ENCODE measurements around the gene MAP3K14. TPM values are rescaled to one million over a fixed set of nuclear protein-coding genes. Genes with fewer than 3 reads are reported as not detected.

MAP3K14 gene
- total and polyA plus RNA-seq, 4 donors = 2.2 to 9.3 (median 5.3) TPM

DNA sequence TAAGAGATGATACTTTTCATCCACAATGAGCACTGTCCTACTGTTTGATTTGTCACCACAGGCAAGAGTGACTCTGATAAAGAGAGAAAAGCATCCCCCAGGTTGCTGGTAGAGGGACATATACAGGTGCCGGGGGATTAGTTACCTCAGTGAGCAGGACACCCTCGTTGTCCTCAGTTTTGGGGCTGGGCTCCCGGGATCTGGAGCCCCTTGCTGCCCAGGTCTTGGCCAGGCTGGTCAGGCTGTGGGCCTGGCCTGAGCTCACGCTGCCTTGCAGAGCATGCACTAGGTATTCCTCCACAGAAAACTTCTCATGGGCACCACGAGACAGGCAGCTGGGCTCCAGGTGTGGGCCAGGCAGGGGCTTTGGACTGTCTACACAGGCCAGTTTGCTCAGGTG, 30.5 kb downstream of the MAP3K14 start:
- no peaks in the 10 kb centered on the region for H3K9me3 ChIP-seq (ENCODE audit: control insufficient read depth, insufficient read depth, low read length)
- peaks cover 72% of the 10 kb centered on the region for H3K36me3 ChIP-seq (ENCODE audit: control insufficient read depth, insufficient read depth, low read length)
- 93% methylated on average over 5 of the region's 5 CpGs for WGBS (ENCODE audit: insufficient coverage)
- no peak for DNase-seq (ENCODE audit: low read depth in 4 of 6, low spot score in 6 of 6)
- no peaks in the 10 kb centered on the region for H3K27me3 ChIP-seq (ENCODE audit: control insufficient read depth, insufficient read depth, low read length)
- peaks cover 52% of the 10 kb centered on the region for H3K4me1 ChIP-seq (ENCODE audit: control insufficient read depth, insufficient read depth, low read length)
- no peak overlapping the region for H3K27ac ChIP-seq (ENCODE audit: low read depth, low read length)
- H3K4me3 ChIP-seq (ENCODE audit: low read depth, low read length) = no peak overlapping the region

DNA sequence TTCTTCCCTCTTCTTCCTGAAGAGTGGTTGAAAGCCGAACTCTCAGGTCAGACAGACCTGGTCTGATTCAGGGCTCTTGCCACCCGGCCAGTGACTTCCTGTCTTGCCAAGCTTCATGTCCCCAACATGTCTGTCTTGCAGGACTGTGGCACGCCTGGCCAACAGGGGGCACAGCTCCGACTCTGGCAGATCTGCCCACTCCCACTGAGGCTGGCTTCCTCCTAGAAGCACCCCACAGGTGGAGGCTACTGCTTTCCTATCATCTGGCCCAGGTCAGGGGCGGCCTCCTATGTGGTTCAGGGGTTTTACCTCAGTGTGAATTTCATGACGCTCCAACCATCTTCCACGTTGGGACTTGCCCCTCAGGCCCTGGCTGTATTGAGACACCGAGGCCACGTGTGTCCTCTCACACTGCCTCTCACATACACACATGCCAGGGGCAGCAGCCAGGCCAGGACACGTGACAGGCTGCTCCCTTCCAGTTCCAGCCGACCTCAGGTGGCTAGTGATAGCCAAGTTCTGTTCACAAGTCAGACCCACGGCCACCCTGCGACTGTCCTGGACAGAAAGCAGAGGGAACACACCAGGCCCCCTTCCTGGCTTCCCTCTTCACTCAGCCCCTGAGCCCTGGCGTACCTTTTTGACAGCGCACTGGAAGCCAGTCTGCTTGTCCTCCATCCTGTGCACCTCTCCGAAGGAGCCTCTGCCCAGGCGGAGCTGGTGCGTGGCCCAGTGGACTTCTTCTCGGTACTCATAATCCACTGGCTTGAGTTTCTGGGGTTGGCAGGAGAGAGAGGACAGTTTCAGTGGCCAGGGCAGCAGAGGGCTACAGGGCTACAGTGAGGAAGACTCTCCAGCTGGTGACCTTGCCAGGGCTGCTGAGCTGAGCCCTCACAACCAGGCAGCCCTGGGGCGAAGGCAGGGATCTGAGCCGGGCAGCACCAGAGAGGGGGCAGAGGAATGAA, 32.4 kb downstream of the MAP3K14 start:
- Histone ChIP-seq H3K27me3 (ENCODE audit: control insufficient read depth, insufficient read depth, low read length) (no peaks in the 10 kb centered on the region), H3K36me3 (ENCODE audit: control insufficient read depth, insufficient read depth, low read length) (peaks cover 68% of the 10 kb centered on the region), H3K4me3 (ENCODE audit: low read depth, low read length) (no peak overlapping the region), H3K4me1 (ENCODE audit: control insufficient read depth, insufficient read depth, low read length) (peaks cover 37% of the 10 kb centered on the region), H3K9me3 (ENCODE audit: control insufficient read depth, insufficient read depth, low read length) (no peaks in the 10 kb centered on the region), H3K27ac (ENCODE audit: low read depth, low read length) (no peak overlapping the region)
- no peak for DNase-seq (ENCODE audit: low read depth in 4 of 6, low spot score in 6 of 6)
- WGBS (ENCODE audit: insufficient coverage) = 91% methylated on average over 21 of the region's 21 CpGs

DNA sequence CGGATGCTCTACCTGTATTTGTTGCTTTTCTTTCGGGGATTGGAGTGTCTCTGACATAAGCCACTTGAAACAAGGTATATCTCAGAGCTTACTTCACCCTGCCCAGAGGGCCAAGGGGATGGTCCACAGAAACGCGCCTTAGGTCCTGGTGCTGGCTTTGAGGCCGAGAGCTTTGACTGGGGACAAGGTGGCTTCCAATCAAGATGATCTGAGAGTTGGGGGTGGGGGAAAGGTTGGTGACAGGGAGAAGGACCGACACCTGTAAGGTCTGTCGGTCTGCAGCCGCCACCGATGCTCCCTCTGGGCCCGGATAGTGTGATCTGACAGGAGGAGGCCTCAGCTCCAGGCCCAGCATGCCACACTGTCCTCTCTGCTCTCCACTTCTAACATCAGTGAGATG, 33.1 kb downstream of the MAP3K14 start:
- no peak for DNase-seq (ENCODE audit: low read depth in 4 of 6, low spot score in 6 of 6)
- Histone ChIP-seq H3K36me3 (ENCODE audit: control insufficient read depth, insufficient read depth, low read length) (peaks cover 65% of the 10 kb centered on the region), H3K27me3 (ENCODE audit: control insufficient read depth, insufficient read depth, low read length) (no peaks in the 10 kb centered on the region), H3K4me1 (ENCODE audit: control insufficient read depth, insufficient read depth, low read length) (peaks cover 30% of the 10 kb centered on the region), H3K9me3 (ENCODE audit: control insufficient read depth, insufficient read depth, low read length) (no peaks in the 10 kb centered on the region), H3K4me3 (ENCODE audit: low read depth, low read length) (no peak overlapping the region), H3K27ac (ENCODE audit: low read depth, low read length) (no peak overlapping the region)
- 98% methylated on average over 6 of the region's 10 CpGs for WGBS (ENCODE audit: insufficient coverage)

DNA sequence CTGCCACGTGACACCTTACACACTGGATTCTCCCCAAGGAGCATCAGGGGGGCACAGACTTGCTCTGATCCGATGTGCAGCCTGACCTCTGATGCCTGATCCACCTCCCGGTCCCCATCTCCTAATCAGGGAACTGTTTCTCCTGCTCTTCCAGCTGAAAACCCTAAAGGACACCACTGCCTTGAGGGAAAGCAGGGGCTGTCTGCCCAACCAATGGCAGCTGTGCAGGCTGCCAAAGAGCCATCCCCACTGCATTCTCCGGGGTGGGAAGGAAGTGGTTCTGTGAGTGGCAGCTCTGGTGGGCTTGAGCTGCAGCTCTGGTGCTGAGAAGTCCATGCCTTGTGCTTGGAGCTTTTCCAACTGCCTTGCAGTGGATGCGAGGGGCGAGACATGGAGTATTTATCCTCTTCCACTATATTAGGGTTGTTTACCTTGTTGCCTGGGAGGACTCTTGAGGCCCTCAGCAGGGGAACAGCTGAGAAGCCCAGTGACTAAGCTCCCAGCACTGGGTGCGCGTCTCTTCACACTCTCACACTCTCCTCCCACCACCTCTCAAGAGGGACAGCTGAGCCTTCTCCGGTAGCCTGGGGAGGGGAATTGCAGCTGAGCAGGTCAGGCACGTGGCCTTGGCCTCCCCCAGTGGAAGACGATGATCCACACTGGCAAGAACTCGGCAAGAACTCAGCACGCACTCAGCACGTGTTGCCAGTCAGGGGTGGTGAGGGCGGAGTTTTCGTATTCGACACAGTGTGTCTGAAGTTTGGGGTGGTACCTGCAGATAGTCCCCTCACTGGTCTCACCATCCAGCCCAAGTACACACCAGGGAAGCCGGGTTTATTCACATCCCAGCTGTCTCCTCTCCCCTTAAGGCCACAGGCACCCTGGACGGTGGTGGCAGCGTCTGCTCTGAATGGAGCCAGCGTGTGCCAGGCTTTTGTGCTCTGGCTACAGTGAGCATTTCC, 33.9 kb downstream of the MAP3K14 start:
- H3K27ac ChIP-seq (ENCODE audit: low read depth, low read length) = no peak overlapping the region
- no peak overlapping the region for H3K4me3 ChIP-seq (ENCODE audit: low read depth, low read length)
- peaks cover 65% of the 10 kb centered on the region for H3K36me3 ChIP-seq (ENCODE audit: control insufficient read depth, insufficient read depth, low read length)
- no peaks in the 10 kb centered on the region for H3K9me3 ChIP-seq (ENCODE audit: control insufficient read depth, insufficient read depth, low read length)
- H3K27me3 ChIP-seq (ENCODE audit: control insufficient read depth, insufficient read depth, low read length) = no peaks in the 10 kb centered on the region
- WGBS (ENCODE audit: insufficient coverage) = 78% methylated on average over 8 of the region's 21 CpGs
- H3K4me1 ChIP-seq (ENCODE audit: control insufficient read depth, insufficient read depth, low read length) = peaks cover 22% of the 10 kb centered on the region
- DNase-seq (ENCODE audit: low read depth in 4 of 6, low spot score in 6 of 6) = no peak

DNA sequence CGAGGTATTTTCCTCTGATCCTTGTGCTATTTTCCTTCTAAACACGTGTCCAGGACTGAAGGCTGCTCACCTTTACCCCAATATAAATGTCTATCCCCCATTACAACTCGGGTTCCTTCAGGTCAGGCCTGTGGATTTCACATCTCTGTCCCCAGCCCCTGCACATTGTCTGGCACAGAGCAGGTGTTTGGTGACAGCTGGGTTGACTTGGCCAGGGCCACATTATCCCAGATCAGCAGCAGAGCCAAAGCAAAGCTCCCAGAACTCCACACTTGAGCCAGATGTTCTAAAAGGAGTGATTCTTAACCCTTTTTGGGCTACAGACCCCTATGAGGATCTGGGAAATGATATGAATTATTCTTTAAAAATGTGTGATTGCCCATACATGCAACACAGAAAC, 36.9 kb downstream of the MAP3K14 start:
- Histone ChIP-seq H3K4me1 (ENCODE audit: control insufficient read depth, insufficient read depth, low read length) (peaks cover 11% of the 10 kb centered on the region), H3K4me3 (ENCODE audit: low read depth, low read length) (no peak overlapping the region), H3K9me3 (ENCODE audit: control insufficient read depth, insufficient read depth, low read length) (no peaks in the 10 kb centered on the region), H3K36me3 (ENCODE audit: control insufficient read depth, insufficient read depth, low read length) (peaks cover 42% of the 10 kb centered on the region), H3K27ac (ENCODE audit: low read depth, low read length) (no peak overlapping the region), H3K27me3 (ENCODE audit: control insufficient read depth, insufficient read depth, low read length) (no peaks in the 10 kb centered on the region)
- 96% methylated on average over 3 of the region's 3 CpGs for WGBS (ENCODE audit: insufficient coverage)
- no peak for DNase-seq (ENCODE audit: low read depth in 4 of 6, low spot score in 6 of 6)

DNA sequence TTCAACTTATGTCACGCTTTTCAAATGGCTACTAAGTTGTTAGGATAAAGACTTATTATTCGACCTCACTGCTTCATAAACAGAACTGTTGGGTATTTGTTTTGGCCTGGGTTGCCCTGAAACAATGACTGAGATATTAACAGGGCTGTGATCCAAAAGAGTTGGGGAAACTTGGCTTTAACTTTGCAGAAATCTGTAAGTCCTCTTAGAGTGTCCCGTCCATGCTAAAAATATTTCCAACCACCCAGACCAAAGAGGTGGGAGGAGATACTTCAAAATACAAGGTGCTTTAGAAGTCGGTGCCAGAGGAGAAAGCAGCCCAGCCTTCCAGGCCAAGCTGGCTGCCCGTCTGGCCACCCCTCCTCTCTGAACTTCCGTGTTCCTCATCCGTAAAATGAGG, 38.8 kb downstream of the MAP3K14 start:
- no peaks in the 10 kb centered on the region for H3K9me3 ChIP-seq (ENCODE audit: control insufficient read depth, insufficient read depth, low read length)
- H3K4me3 ChIP-seq (ENCODE audit: low read depth, low read length) = no peak overlapping the region
- no peak overlapping the region for H3K27ac ChIP-seq (ENCODE audit: low read depth, low read length)
- H3K4me1 ChIP-seq (ENCODE audit: control insufficient read depth, insufficient read depth, low read length) = peaks cover 10% of the 10 kb centered on the region
- H3K27me3 ChIP-seq (ENCODE audit: control insufficient read depth, insufficient read depth, low read length) = no peaks in the 10 kb centered on the region
- H3K36me3 ChIP-seq (ENCODE audit: control insufficient read depth, insufficient read depth, low read length) = peaks cover 40% of the 10 kb centered on the region
- 50% methylated on average over 2 of the region's 7 CpGs for WGBS (ENCODE audit: insufficient coverage)
- DNase-seq (ENCODE audit: low read depth in 4 of 6, low spot score in 6 of 6) = no peak

DNA sequence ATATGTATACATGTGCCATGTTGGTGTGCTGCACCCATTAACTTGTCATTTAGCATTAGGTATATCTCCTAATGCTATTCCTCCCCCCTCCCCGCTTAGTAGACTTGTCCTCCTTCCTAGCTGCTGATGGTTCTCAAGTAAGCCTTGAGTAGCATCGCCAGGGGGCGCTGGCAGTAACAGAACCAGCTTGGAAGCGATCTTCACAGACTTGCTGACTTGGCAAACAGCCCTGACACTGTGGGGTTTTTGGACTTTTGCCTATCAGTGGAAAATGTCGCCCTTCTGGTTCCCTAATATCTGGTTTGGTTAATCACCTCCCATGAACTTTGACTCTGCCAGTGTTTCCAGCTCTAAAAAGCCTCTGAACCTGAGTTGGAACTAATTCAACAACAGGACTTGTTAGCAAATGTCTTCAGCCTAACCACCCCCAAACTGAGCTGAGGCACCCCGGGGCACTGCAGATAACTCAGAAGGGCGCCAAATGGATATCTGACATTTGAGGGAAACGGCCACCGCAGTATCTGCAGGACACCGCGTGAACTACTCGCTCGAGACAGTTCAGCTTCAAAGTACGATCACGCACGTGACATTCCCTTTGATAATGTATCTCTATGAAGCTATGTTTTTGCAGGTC, 39.5 kb downstream of the MAP3K14 start:
- Histone ChIP-seq H3K9me3 (ENCODE audit: control insufficient read depth, insufficient read depth, low read length) (no peaks in the 10 kb centered on the region), H3K27ac (ENCODE audit: low read depth, low read length) (peak overlapping the region; percentile 15), H3K27me3 (ENCODE audit: control insufficient read depth, insufficient read depth, low read length) (no peaks in the 10 kb centered on the region), H3K4me1 (ENCODE audit: control insufficient read depth, insufficient read depth, low read length) (peaks cover 5% of the 10 kb centered on the region), H3K4me3 (ENCODE audit: low read depth, low read length) (no peak overlapping the region), H3K36me3 (ENCODE audit: control insufficient read depth, insufficient read depth, low read length) (peaks cover 37% of the 10 kb centered on the region)
- 43% methylated on average over 16 of the region's 16 CpGs for WGBS (ENCODE audit: insufficient coverage)
- DNase-seq (ENCODE audit: low read depth in 4 of 6, low spot score in 6 of 6) = peak; percentile 60 to 97 (median 87)

DNA sequence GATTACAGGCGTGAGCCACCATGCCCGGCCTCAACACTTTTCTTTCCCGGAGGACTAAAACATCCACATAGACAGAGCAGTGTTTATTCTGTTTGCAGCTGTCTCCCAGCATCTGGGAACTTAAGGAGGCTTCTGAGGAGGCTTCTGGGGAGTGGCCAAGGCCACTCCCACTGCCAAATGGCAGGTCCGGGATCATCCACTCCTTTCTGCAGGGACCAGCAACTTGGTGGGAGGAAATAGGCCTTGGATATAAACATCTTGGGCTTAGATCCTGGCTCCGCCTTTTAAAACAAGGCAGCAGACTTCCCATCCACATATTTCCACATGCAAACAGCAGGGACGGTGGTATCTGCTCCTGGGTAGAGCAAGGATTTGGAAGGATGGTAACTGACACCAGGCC, 40.8 kb downstream of the MAP3K14 start:
- no peak for DNase-seq (ENCODE audit: low read depth in 4 of 6, low spot score in 6 of 6)
- H3K4me1 ChIP-seq (ENCODE audit: control insufficient read depth, insufficient read depth, low read length) = peaks cover 5% of the 10 kb centered on the region
- H3K27ac ChIP-seq (ENCODE audit: low read depth, low read length) = no peak overlapping the region
- peaks cover 32% of the 10 kb centered on the region for H3K36me3 ChIP-seq (ENCODE audit: control insufficient read depth, insufficient read depth, low read length)
- WGBS (ENCODE audit: insufficient coverage) = 69% methylated on average over 4 of the region's 6 CpGs
- no peak overlapping the region for H3K4me3 ChIP-seq (ENCODE audit: low read depth, low read length)
- H3K27me3 ChIP-seq (ENCODE audit: control insufficient read depth, insufficient read depth, low read length) = no peaks in the 10 kb centered on the region
- H3K9me3 ChIP-seq (ENCODE audit: control insufficient read depth, insufficient read depth, low read length) = no peaks in the 10 kb centered on the region

DNA sequence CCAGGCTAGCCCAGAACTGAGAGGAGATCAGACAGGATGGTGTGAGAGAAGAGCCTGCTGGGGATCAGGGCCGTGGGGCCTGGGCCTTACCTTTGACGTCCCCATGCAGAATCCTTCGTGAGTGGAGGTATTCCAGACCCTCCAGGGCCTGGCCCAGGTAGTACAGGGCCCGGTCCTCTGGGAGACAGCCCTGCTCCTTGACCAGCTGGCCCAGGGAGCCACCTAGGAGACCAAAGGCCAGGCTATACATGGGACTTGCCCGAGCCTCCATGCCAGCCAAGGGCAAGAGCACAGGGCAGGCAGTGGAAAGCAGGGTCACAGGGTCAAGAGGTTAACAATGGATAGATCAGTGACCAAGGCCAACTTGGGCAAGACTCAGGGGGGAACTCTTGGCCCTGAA, 42.8 kb downstream of the MAP3K14 start:
- Histone ChIP-seq H3K36me3 (ENCODE audit: control insufficient read depth, insufficient read depth, low read length) (peaks cover 49% of the 10 kb centered on the region), H3K4me3 (ENCODE audit: low read depth, low read length) (no peak overlapping the region), H3K27me3 (ENCODE audit: control insufficient read depth, insufficient read depth, low read length) (no peaks in the 10 kb centered on the region), H3K4me1 (ENCODE audit: control insufficient read depth, insufficient read depth, low read length) (peaks cover 5% of the 10 kb centered on the region), H3K27ac (ENCODE audit: low read depth, low read length) (no peak overlapping the region), H3K9me3 (ENCODE audit: control insufficient read depth, insufficient read depth, low read length) (no peaks in the 10 kb centered on the region)
- WGBS (ENCODE audit: insufficient coverage) = 85% methylated on average over 5 of the region's 5 CpGs
- DNase-seq (ENCODE audit: low read depth in 4 of 6, low spot score in 6 of 6) = no peak
